GM23338 (cell line): ENCODE results near the gene ATAD2B. TPM values are rescaled to one million over a fixed set of nuclear protein-coding genes. Genes with fewer than 3 reads are reported as not detected.
A peak's percentile ranks its signal among the peaks of the same experiment; 100 is the strongest.

ENCODE experiments used
- ATAC-seq: fragments of 200-7000 bp; cut with Tn5 transposase; 3 replicates; pipeline ENCODE4 v1.9.1; 2020
- DNase-seq: peaks from one replicate; pipeline ENCODE4 v3.0.0-alpha.2; 2015; ENCODE audit warnings: low spot score
- H2AFZ ChIP-seq: fragments of 200-600 bp; sonication (generic); 2 replicates; pipeline ENCODE4 v1.8.0; 2016; ENCODE audit warnings: antibody characterized with exemption, mild to moderate bottlenecking, moderate library complexity
- H3F3A ChIP-seq: fragments of 200-600 bp; sonication (generic); replicated peaks from 2 replicates; pipeline ENCODE4 v1.8.0; 2017; ENCODE audit warnings: antibody characterized with exemption, mixed run types, low read depth
- H3K27ac ChIP-seq: fragments of 200-600 bp; sonication (generic); 2 replicates; pipeline ENCODE4 v1.6.1; 2016; ENCODE audit warnings: low read depth
- H3K27me3 ChIP-seq: fragments of 200-600 bp; sonication (generic); 2 replicates; pipeline ENCODE4 v1.8.0; 2016; ENCODE audit warnings: mild to moderate bottlenecking, mixed run types, moderate library complexity; ENCODE audit not compliant: insufficient read depth
- H3K36me3 ChIP-seq: fragments of 200-600 bp; sonication (generic); 2 replicates; pipeline ENCODE4 v1.8.0; 2016; ENCODE audit warnings: mild to moderate bottlenecking; ENCODE audit not compliant: insufficient read depth
- H3K4me1 ChIP-seq: fragments of 200-600 bp; sonication (generic); 2 replicates; pipeline ENCODE4 v1.8.0; 2016; ENCODE audit warnings: mild to moderate bottlenecking, moderate library complexity; ENCODE audit not compliant: insufficient read depth
- H3K4me2 ChIP-seq: fragments of 200-600 bp; sonication (generic); 2 replicates; pipeline ENCODE4 v1.7.1; 2017; ENCODE audit warnings: mixed run types
- H3K4me3 ChIP-seq: fragments of 200-600 bp; sonication (generic); 2 replicates; pipeline ENCODE4 v1.6.1; 2016; ENCODE audit warnings: mixed run types
- H3K79me2 ChIP-seq: fragments of 200-600 bp; sonication (generic); replicated peaks from 2 replicates; pipeline ENCODE4 v1.8.0; 2017; ENCODE audit warnings: mild to moderate bottlenecking; ENCODE audit not compliant: insufficient read depth
- H3K9me2 ChIP-seq: fragments of 200-600 bp; sonication (generic); 2 replicates; pipeline ENCODE4 v1.8.0; 2017; ENCODE audit not compliant: insufficient read depth
- H4K20me1 ChIP-seq: fragments of 200-600 bp; sonication (generic); replicated peaks from 2 replicates; pipeline ENCODE4 v1.8.0; 2017; ENCODE audit warnings: mild to moderate bottlenecking; ENCODE audit not compliant: insufficient read depth
- H3K27ac Mint-ChIP-seq: 2 replicates; pipeline ENCODE4 v1.8.0; 2020; ENCODE audit warnings: inconsistent platforms, mild to moderate bottlenecking, moderate library complexity, mixed read lengths
- H3K27me3 Mint-ChIP-seq: 3 replicates; pipeline ENCODE4 v1.8.0; 2022; ENCODE audit warnings: low read depth, mild to moderate bottlenecking, moderate library complexity, mixed read lengths, inconsistent platforms; ENCODE audit not compliant: insufficient read depth, poor library complexity
- H3K36me3 Mint-ChIP-seq: 3 replicates; pipeline ENCODE4 v1.8.0; 2021; ENCODE audit warnings: low read depth, mild to moderate bottlenecking, inconsistent platforms, moderate library complexity, mixed read lengths
- H3K4me1 Mint-ChIP-seq: 3 replicates; pipeline ENCODE4 v1.8.0; 2020; ENCODE audit warnings: mild to moderate bottlenecking, inconsistent platforms, mixed read lengths
- H3K4me3 Mint-ChIP-seq: 3 replicates; pipeline ENCODE4 v1.8.0; 2021; ENCODE audit warnings: moderate library complexity, mild to moderate bottlenecking, inconsistent platforms, mixed read lengths
- H3K9me3 Mint-ChIP-seq: 3 replicates; pipeline ENCODE4 v1.8.0; 2020; ENCODE audit warnings: moderate library complexity, mild to moderate bottlenecking, inconsistent platforms, mixed read lengths
- CREB1 ChIP-seq: fragments of 250-450 bp; sonication (Bioruptor Pico); IDR thresholded peaks from 2 replicates; pipeline ENCODE4 v1.5.0; 2020; ENCODE audit warnings: low read depth, mild to moderate bottlenecking, moderate library complexity
- CTCF ChIP-seq, 2 experiments: fragments of 200-600 bp in 1 of 2; sonication (generic) in 1 of 2; conservative IDR thresholded peaks; 2 replicates each; pipeline versions ENCODE4 v1.5.1 to v1.6.1; 2016 to 2017; ENCODE audit warnings: antibody characterized with exemption in 2 of 2, low read depth in 2 of 2, mild to moderate bottlenecking in 2 of 2, moderate library complexity in 1 of 2
- ETS1 ChIP-seq: IDR thresholded peaks from 2 replicates; pipeline ENCODE4 v1.6.1; 2016; ENCODE audit warnings: antibody characterized with exemption
- EZH2 ChIP-seq: fragments of 200-600 bp; sonication (generic); IDR thresholded peaks from one replicate; pipeline ENCODE4 v1.8.0; 2017; ENCODE audit warnings: antibody characterized with exemption, mild to moderate bottlenecking, low read depth; ENCODE audit not compliant: unreplicated experiment
- EZH2phosphoT487 ChIP-seq: fragments of 200-600 bp; sonication (generic); IDR thresholded peaks from one replicate; pipeline ENCODE4 v1.8.1; 2018; ENCODE audit warnings: antibody characterized with exemption; ENCODE audit not compliant: unreplicated experiment
- JUNB ChIP-seq: IDR thresholded peaks from one replicate; pipeline ENCODE4 v1.6.1; 2016; ENCODE audit warnings: antibody characterized with exemption; ENCODE audit not compliant: unreplicated experiment
- NANOG ChIP-seq: IDR thresholded peaks from 2 replicates; pipeline ENCODE4 v1.6.1; 2016; ENCODE audit warnings: antibody characterized with exemption, borderline replicate concordance
- POLR2AphosphoS5 ChIP-seq: IDR thresholded peaks from 2 replicates; pipeline ENCODE4 v1.6.1; 2016; ENCODE audit warnings: antibody characterized with exemption, low read depth
- REST ChIP-seq: IDR thresholded peaks from one replicate; pipeline ENCODE4 v1.6.1; 2018; ENCODE audit warnings: antibody characterized with exemption; ENCODE audit not compliant: unreplicated experiment
- STAT1 ChIP-seq: IDR thresholded peaks from one replicate; pipeline ENCODE4 v1.6.1; 2016; ENCODE audit warnings: antibody characterized with exemption; ENCODE audit not compliant: unreplicated experiment
- ZNF114 ChIP-seq: fragments of 250-450 bp; sonication (Bioruptor Pico); IDR thresholded peaks from 2 replicates; pipeline ENCODE4 v1.5.0; 2020; ENCODE audit warnings: mild to moderate bottlenecking, moderate library complexity
- ZNF331 ChIP-seq: fragments of 250-450 bp; sonication (Bioruptor Pico); IDR thresholded peaks from 2 replicates; pipeline ENCODE4 v1.5.0; 2020; ENCODE audit warnings: low read depth, mild to moderate bottlenecking, moderate library complexity
- ZNF462 ChIP-seq: fragments of 250-450 bp; sonication (Bioruptor Pico); IDR thresholded peaks from 2 replicates; pipeline ENCODE4 v1.5.0; 2020; ENCODE audit warnings: mild to moderate bottlenecking, moderate library complexity
- polyA plus RNA-seq: library from polyadenylated mRNA; unstranded; fragments of >200 nt; fragmentation: Nextera tagmentation; extraction: Ambion mirVana; gene quantifications from 2 replicates; pipeline ENCODE4 v1.2.1, GENCODE V29; 2016
- total RNA-seq: library from RNA; depleted of rRNA; stranded (reverse); fragments of >200 nt; shearing (Covaris generic); gene quantifications from 2 replicates; pipeline ENCODE4 v1.2.3, GENCODE V29; 2014

The ATAD2B gene
- total and polyA plus RNA-seq, 2 experiments from 2014 or later = 12.4 to 19.3 TPM

GRCh38 chr2:23843051-23843976, 83.6 kb downstream of the ATAD2B start:
- Mint-ChIP-seq H3K9me3 (peaks cover 7% of the 10 kb centered on the region; the same call in 2 of the 3 replicates), H3K27ac (peak overlapping the region; percentile 21), H3K27me3 (peaks cover 2% of the 10 kb centered on the region), H3K4me3 (no peak overlapping the region), H3K36me3 (peaks cover 18% of the 10 kb centered on the region; the same call in 2 of the 3 replicates), H3K4me1 (peaks cover 9% of the 10 kb centered on the region)
- Histone ChIP-seq H3K79me2 (no peaks in the 10 kb centered on the region), H3K4me2 (no peak overlapping the region), H3K27ac (no peak overlapping the region), H3K9me2 (no peaks in the 10 kb centered on the region), H4K20me1 (no peaks in the 10 kb centered on the region), H3K4me1 (no peaks in the 10 kb centered on the region), H2AFZ (no peak overlapping the region), H3K4me3 (no peak overlapping the region), H3F3A (no peaks in the 10 kb centered on the region), H3K27me3 (no peaks in the 10 kb centered on the region), H3K36me3 (no peaks in the 10 kb centered on the region)
- DNase-seq (no peak), ATAC-seq (no peak)
- no peak for TF ChIP-seq STAT1
- no peak for TF ChIP-seq ZNF462 (CRISPR knock-in tag)
- TF ChIP-seq REST = no peak
- no peak for TF ChIP-seq EZH2
- no peak for TF ChIP-seq JUNB
- TF ChIP-seq CTCF (conservative IDR thresholded peaks at IDR 0.05; ENCODE audit: low read depth in 2 of 2) = no peak
- TF ChIP-seq POLR2AphosphoS5 = no peak
- TF ChIP-seq CREB1 (CRISPR knock-in tag) = no peak
- no peak for TF ChIP-seq ZNF114 (CRISPR knock-in tag)
- TF ChIP-seq ZNF331 = no peak
- no peak for TF ChIP-seq EZH2phosphoT487
- no peak for TF ChIP-seq NANOG
- no peak for TF ChIP-seq ETS1
